HepG2 (cell line): ENCODE results near the gene RNF14. TPM values are rescaled to one million over a fixed set of nuclear protein-coding genes. Genes with fewer than 3 reads are reported as not detected.

ENCODE experiments used
- ATAC-seq: fragments of 200-7000 bp; cut with Tn5 transposase; 3 replicates; pipeline ENCODE4 v1.9.1; 2020; ENCODE audit warnings: mild to moderate bottlenecking, moderate library complexity
- BruUV-seq: library from RNA; stranded (reverse); fragments of 400-500 nt; replicated peaks from 2 replicates; lab custom pipeline; 2021; lab: Mats Ljungman, UMichigan
- CTCF ChIA-PET: fragments of 300-600 bp; formaldehyde crosslinking; extraction: SDS; loops from one replicate; lab custom pipeline; 2021; ENCODE audit warnings: low total read pairs, inconsistent platforms, low intra/inter-chr PET ratio; lab: Yijun Ruan, JAX
- POLR2A ChIA-PET: fragments of 350-600 bp; sonication (Branson Sonifier 250); formaldehyde crosslinking; loops from one replicate; lab custom pipeline; 2020; ENCODE audit warnings: antibody characterized with exemption, inconsistent platforms; lab: Yijun Ruan, JAX
- DNase-seq: peaks from one replicate; pipeline ENCODE4 v3.0.0-alpha.2; 2015; ENCODE audit warnings: low spot score
- FAIRE-seq: peaks from 3 replicates; lab custom pipeline; 2011; peaks lifted over from hg19 to GRCh38; lab: Jason Lieb, UNC
- H2AFZ ChIP-seq: one replicate; pipeline ENCODE4 v1.6.1; 2011; ENCODE audit warnings: low read length, inconsistent platforms
- H3K27ac ChIP-seq: fragments of 300-600 bp; 3 replicates; pipeline ENCODE4 v1.8.0; 2011; ENCODE audit warnings: mixed run types, mild to moderate bottlenecking, mixed read lengths, low read length, inconsistent platforms; ENCODE audit not compliant: insufficient read depth; ENCODE audit errors: extremely low read length
- H3K27me3 ChIP-seq, 2 experiments: fragments of 200-600 bp in 1 of 2; 2 replicates in 1 of 2; 3 replicates in 1 of 2; pipeline versions ENCODE4 v1.6.0 to v1.8.0; 2011; ENCODE audit warnings: low read length in 2 of 2, mild to moderate bottlenecking in 2 of 2, moderate library complexity in 2 of 2, inconsistent platforms in 1 of 2; ENCODE audit not compliant: insufficient read depth in 2 of 2, control insufficient read depth in 1 of 2
- H3K36me3 ChIP-seq, 2 experiments: fragments of 200-600 bp in 1 of 2; replicated peaks in 1 of 2; 2 replicates in 1 of 2; 3 replicates in 1 of 2; pipeline versions ENCODE4 v1.5.1 to v1.8.0; 2011; ENCODE audit warnings: low read length in 2 of 2, inconsistent platforms in 1 of 2; ENCODE audit not compliant: insufficient read depth in 2 of 2, control insufficient read depth in 1 of 2
- H3K4me1 ChIP-seq: 2 replicates; pipeline ENCODE4 v1.5.1; 2012; ENCODE audit warnings: low read length, inconsistent platforms; ENCODE audit not compliant: insufficient read depth
- H3K4me2 ChIP-seq: 2 replicates; pipeline ENCODE4 v1.6.0; 2011; ENCODE audit warnings: low read depth, low read length, inconsistent platforms
- H3K4me3 ChIP-seq, 3 experiments: fragments of 200-600 bp in 1 of 3; sonication (generic), shearing (Covaris generic) in 1 of 3; replicated peaks in 1 of 3; 2 replicates each; pipeline ENCODE4 v1.5.1; 2011 to 2016; ENCODE audit warnings: low read length in 3 of 3, inconsistent platforms in 2 of 3, low read depth in 2 of 3, mild to moderate bottlenecking in 2 of 3, control low read depth in 1 of 3, mixed read lengths in 1 of 3; ENCODE audit not compliant: insufficient read depth in 1 of 3
- H3K79me2 ChIP-seq: one replicate; pipeline ENCODE4 v1.6.1; 2011; ENCODE audit warnings: low read length, inconsistent platforms; ENCODE audit not compliant: insufficient read depth
- H3K9ac ChIP-seq: 2 replicates; pipeline ENCODE4 v1.6.0; 2011; ENCODE audit warnings: mild to moderate bottlenecking, low read depth, low read length, inconsistent platforms; ENCODE audit not compliant: insufficient read depth
- H3K9me3 ChIP-seq: 2 replicates; pipeline ENCODE4 v1.5.1; 2012; ENCODE audit warnings: mild to moderate bottlenecking, low read length
- H4K20me1 ChIP-seq: 2 replicates; pipeline ENCODE4 v1.6.0; 2011; ENCODE audit warnings: inconsistent platforms, mild to moderate bottlenecking, low read length, moderate library complexity; ENCODE audit not compliant: insufficient read depth
- AKAP8 ChIP-seq: sonication (generic); formaldehyde crosslinking; IDR thresholded peaks from 2 replicates; pipeline ENCODE4 v1.5.1; 2020; ENCODE audit warnings: mild to moderate bottlenecking, missing genetic modification reagents
- ATRX ChIP-seq: sonication (generic); formaldehyde crosslinking; IDR thresholded peaks from 2 replicates; pipeline ENCODE4 v1.4.0; 2020; ENCODE audit warnings: missing genetic modification reagents, borderline replicate concordance
- FOXJ3 ChIP-seq: sonication (generic); formaldehyde crosslinking; IDR thresholded peaks from 2 replicates; pipeline ENCODE4 v1.4.0; 2020; ENCODE audit warnings: missing genetic modification reagents, mild to moderate bottlenecking, borderline replicate concordance
- HNRNPLL ChIP-seq: fragments of 200-400 bp; formaldehyde crosslinking; IDR thresholded peaks from 2 replicates; pipeline ENCODE4 v1.6.1; 2017; ENCODE audit warnings: mild to moderate bottlenecking, low read depth, low read length; ENCODE audit not compliant: poor library complexity, severe bottlenecking
- MAF1 ChIP-seq: sonication (generic); formaldehyde crosslinking; IDR thresholded peaks from 2 replicates; pipeline ENCODE4 v1.5.0; 2020; ENCODE audit warnings: missing genetic modification reagents, borderline replicate concordance
- MTF2 ChIP-seq: sonication (generic); formaldehyde crosslinking; IDR thresholded peaks from 2 replicates; pipeline ENCODE4 v1.5.0; 2020; ENCODE audit warnings: missing genetic modification reagents, borderline replicate concordance
- MYNN ChIP-seq: sonication (generic); formaldehyde crosslinking; IDR thresholded peaks from 2 replicates; pipeline ENCODE4 v1.4.0; 2020; ENCODE audit warnings: mild to moderate bottlenecking, low read depth, missing genetic modification reagents
- PRMT3 ChIP-seq: sonication (generic); formaldehyde crosslinking; IDR thresholded peaks from 2 replicates; pipeline ENCODE4 v1.8.1; 2022; ENCODE audit warnings: low read depth, mild to moderate bottlenecking, moderate library complexity, missing genetic modification reagents, borderline replicate concordance
- RAD21 ChIP-seq: fragments of 450-650 bp; formaldehyde crosslinking; IDR thresholded peaks from 2 replicates; pipeline ENCODE4 v1.5.0; 2020; ENCODE audit warnings: mild to moderate bottlenecking
- REPIN1 ChIP-seq: sonication (generic); formaldehyde crosslinking; IDR thresholded peaks from 2 replicates; pipeline ENCODE4 v1.8.0; 2022; ENCODE audit warnings: missing genetic modification reagents, low read depth, mild to moderate bottlenecking, borderline replicate concordance
- STAG1 ChIP-seq: sonication (generic); formaldehyde crosslinking; IDR thresholded peaks from 2 replicates; pipeline ENCODE4 v1.4.0; 2020; ENCODE audit warnings: missing genetic modification reagents
- TFE3 ChIP-seq: IDR thresholded peaks from 2 replicates; pipeline ENCODE4 v1.6.1; 2016
- ZNF256 ChIP-seq: sonication (generic); formaldehyde crosslinking; conservative IDR thresholded peaks from 2 replicates; pipeline ENCODE4 v1.4.0; 2020; ENCODE audit warnings: missing genetic modification reagents
- ZNF446 ChIP-seq: sonication (generic); formaldehyde crosslinking; IDR thresholded peaks from 2 replicates; pipeline ENCODE4 v1.5.0; 2020; ENCODE audit warnings: mild to moderate bottlenecking, missing genetic modification reagents
- ZNF552 ChIP-seq: sonication (generic); formaldehyde crosslinking; IDR thresholded peaks from 2 replicates; pipeline ENCODE4 v1.9.0; 2022; ENCODE audit warnings: missing genetic modification reagents, mild to moderate bottlenecking, borderline replicate concordance
- ZNF841 ChIP-seq: sonication (generic); formaldehyde crosslinking; IDR thresholded peaks from 2 replicates; pipeline ENCODE4 v1.8.1; 2023; ENCODE audit warnings: missing genetic modification reagents, borderline replicate concordance
- WGBS: methylation state at CpG from one replicate; pipeline ENCODE4 v1.1.6; 2017; ENCODE audit warnings: low lambda C conversion rate; 5-methylcytosine and 5-hydroxymethylcytosine counted together
- in situ Hi-C: cut with HindIII; loops from 2 replicates; pipeline ENCODE4 v1.10.0; 2017; ENCODE audit warnings: low pct_unique_long_range_greater_than_20kb; ENCODE audit not compliant: extremely low pct_ligation_motif_present
- intact Hi-C: fragments of 100-400 bp; cut with micrococcal nuclease; formaldehyde crosslinking; loops from one replicate; pipeline ENCODE4 v1.10.0; 2022; ENCODE audit not compliant: unreplicated experiment
- polyA plus RNA-seq, 8 experiments: library from polyadenylated mRNA; depleted of rRNA in 3 of 8; stranded (reverse) in 7 of 8; unstranded in 1 of 8; fragments of >200 nt; fragmentation: Illumina TruSeq in 4 of 8; extraction: Trizol in 4 of 8; gene quantifications; 2 replicates each; pipeline versions ENCODE4 v1.2.1 to v1.2.3, GENCODE V29; 2011 to 2016; ENCODE audit warnings: low read depth in 4 of 8, missing spikeins in 1 of 8, mixed read lengths in 1 of 8; ENCODE audit not compliant: insufficient read depth in 1 of 8
- total RNA-seq, 5 experiments: library from RNA; depleted of rRNA; stranded (reverse); fragments of >200 nt; fragmentation: Illumina TruSeq; extraction: Trizol; gene quantifications; 2 replicates each; pipeline ENCODE4 v1.2.3, GENCODE V29; 2016; ENCODE audit warnings: low read depth in 1 of 5
- TF ChIP-seq, protein P1 (sequence below): sonication (generic); formaldehyde crosslinking; IDR thresholded peaks from 2 replicates; pipeline ENCODE4 v1.5.0; 2020; ENCODE audit warnings: missing genetic modification reagents

RNF14 gene
- total and polyA plus RNA-seq, 2 of the 13 experiments (the other 11 are each of a cell fraction or from before 2014, with no cell fraction given) = 11.3 to 28.1 TPM

DNA sequence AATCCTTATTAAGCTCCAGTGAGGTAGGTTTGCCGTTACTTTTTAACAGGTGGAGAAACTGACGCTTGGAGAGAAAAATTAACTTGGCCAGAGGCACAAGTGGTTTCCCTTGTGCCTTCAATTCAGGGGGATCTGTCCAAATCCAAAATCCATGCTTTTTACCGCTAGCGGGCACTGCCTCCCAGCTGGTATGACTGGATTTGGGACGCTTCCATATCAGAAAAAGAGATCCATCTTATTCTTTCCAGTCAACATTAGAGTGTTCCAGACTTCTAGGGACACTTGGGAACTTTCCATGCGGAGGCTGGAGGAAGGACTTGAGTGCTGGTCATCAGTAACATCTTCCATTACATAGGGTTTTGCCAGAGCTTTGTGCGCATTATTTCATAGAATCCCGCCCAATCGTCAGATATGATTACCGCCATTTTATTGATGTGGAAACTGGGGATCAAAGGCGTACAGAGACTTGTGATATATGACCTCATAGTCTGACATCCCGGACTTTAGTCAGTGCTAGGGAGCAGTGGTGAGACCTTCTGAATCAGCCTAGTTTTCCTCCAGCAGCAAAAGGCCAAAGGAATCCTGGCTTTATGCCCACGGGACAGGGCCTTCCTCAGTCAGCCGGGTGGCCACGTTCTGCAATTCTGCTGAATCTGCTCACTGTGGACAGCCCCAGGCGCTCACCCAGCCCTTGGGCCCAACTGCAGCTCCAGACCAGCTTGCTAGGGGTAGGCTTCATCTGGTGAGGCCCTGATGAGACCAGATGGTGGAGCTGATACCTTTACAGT is 45.0 kb downstream of the RNF14 start (continued):
- TF ChIP-seq ZNF841 (CRISPR knock-in tag) (no peak), MYNN (CRISPR knock-in tag) (no peak), ZNF446 (no peak), MTF2 (CRISPR knock-in tag) (no peak), TFE3 (CRISPR knock-in tag) (peak; percentile 45; the same call in 1 of the 2 replicates)

GRCh38 chr5:142014911-142015584 is 46.1 kb downstream of the RNF14 start:
- peak; percentile 65 for DNase-seq
- ChIA-PET POLR2A (no interaction called here), CTCF (interaction anchor here (1.0 to 2.1 kb wide), 3 partner anchors 23 to 323 kb away, joined by 3 to 9 read pairs (median 6); no protein-coding TSS in a partner anchor)
- BruUV-seq = no TSS peak
- Histone ChIP-seq H3K4me3 (no peak overlapping the region), H3K9ac (no peak overlapping the region), H3K4me2 (peak overlapping the region; percentile 22; the same call in 1 of the 2 replicates), H3K79me2 (no peaks in the 10 kb centered on the region), H4K20me1 (no peaks in the 10 kb centered on the region), H3K27ac (no peak overlapping the region), H3K9me3 (peaks cover 1% of the 10 kb centered on the region; the same call in 1 of the 2 replicates), H3K27me3 (peaks cover 0 to 5% of the 10 kb centered on the region in 2 experiments; a peak in 1 of 5 replicates), H2AFZ (no peak overlapping the region), H3K36me3 (no peaks in the 10 kb centered on the region), H3K4me1 (peaks cover 43% of the 10 kb centered on the region)
- FAIRE-seq = no peak
- peak; percentile 40; the same call in 2 of the 3 replicates for ATAC-seq
- in situ Hi-C loops (no loop called here), intact Hi-C loops (loop anchor here (1.0 to 2.0 kb wide), 2 partner anchors 22 to 94 kb away; no protein-coding TSS in a partner anchor)
- WGBS = 13% methylated on average over 5 of the region's 7 CpGs
- TF ChIP-seq PRMT3 (CRISPR knock-in tag) (no peak), RAD21 (CRISPR knock-in tag) (peak; percentile 9; the same call in 1 of the 2 replicates), HNRNPLL (no peak), MAF1 (CRISPR knock-in tag) (no peak), REPIN1 (CRISPR knock-in tag) (no peak), AKAP8 (CRISPR knock-in tag) (no peak), ZNF256 (CRISPR knock-in tag) (no peak), ATRX (CRISPR knock-in tag) (no peak), FOXJ3 (CRISPR knock-in tag) (no peak), STAG1 (CRISPR knock-in tag) (peak; percentile 44), ZNF552 (CRISPR knock-in tag) (no peak)
- TF ChIP-seq, protein P1, sequence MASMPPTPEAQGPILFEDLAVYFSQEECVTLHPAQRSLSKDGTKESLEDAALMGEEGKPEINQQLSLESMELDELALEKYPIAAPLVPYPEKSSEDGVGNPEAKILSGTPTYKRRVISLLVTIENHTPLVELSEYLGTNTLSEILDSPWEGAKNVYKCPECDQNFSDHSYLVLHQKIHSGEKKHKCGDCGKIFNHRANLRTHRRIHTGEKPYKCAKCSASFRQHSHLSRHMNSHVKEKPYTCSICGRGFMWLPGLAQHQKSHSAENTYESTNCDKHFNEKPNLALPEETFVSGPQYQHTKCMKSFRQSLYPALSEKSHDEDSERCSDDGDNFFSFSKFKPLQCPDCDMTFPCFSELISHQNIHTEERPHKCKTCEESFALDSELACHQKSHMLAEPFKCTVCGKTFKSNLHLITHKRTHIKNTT = no peak
